ENCODE data around the gene CCT5.
A peak's percentile ranks its signal among the peaks of the same experiment; 100 is the strongest.
"Not testable (repeated sequence)": the region's sequence is repeated elsewhere in the genome, so short reads cannot be mapped to it uniquely, and the experiment has no call there.

Gene CCT5

DNA sequence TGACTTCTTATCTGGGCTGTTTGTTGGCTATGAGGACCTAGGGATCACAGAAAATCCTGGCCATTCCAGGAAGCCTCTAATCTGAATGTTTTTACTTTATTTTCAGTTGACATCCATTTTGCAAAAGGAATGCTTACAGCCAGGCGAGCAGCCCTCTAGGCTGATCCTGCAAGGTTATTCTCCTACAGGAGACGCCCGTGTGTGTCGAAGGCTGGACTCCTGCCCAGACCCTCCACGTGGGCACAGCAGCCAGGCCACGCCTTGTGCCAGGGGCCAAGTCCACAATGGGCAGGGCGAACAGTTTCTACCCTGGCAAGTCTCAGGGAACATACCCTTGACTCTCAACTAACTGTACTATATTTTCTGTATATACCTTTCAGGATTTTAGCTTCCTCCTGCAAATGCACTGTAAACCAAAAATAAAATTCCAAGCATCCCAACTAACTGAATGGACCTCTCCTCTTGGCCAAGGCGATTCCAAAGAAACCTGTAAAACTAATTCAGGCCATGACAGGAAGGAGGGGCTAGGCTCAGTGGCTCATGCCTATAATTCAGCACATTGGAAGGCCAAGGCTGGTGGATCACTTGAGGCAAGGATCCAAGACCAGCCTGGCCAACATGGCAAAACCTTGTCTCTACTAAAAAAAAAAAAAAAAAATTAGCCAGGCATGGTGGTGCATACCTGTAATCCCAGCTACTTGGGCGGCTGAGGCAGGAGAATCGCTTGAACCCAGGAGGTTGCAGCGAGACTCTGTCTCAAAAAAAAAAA, 51.9 kb downstream of the CCT5 start:
- DNase-seq (no peak), ATAC-seq (no peak)

GRCh38 chr5:10303201-10303600, 53.1 kb downstream of the CCT5 start:
- DNase-seq (no peak), ATAC-seq (no peak)

DNA sequence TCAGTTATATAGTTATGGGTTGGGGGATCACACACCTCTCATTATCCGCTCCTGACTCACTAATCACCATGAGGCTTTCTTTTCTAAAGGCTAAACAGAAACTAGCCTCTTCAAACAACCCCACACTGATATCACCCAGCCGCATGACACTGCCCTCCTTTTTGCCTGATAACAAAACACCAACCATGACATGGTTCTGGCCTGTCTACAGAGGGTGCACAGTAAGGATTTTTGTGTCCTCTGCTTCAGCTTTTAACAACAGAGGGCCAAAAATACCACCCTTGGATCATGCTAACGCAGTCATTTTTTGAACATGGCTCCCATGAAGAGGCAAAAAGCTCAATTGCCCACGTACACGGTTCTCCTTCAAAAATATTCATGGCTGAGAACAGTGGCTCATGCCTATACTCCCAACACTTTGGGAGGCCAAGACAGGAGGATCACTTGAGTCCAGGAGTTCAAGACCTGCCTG, 53.7 kb downstream of the CCT5 start:
- no peak for DNase-seq
- ATAC-seq, result no peak

- ATAC-seq, result no peak
- no peak for DNase-seq
Measured at GRCh38 chr5:10304932-10305331, 54.9 kb downstream of the CCT5 start.

GRCh38 chr5:10306114-10306513, 56.0 kb downstream of the CCT5 start:
- no peak for DNase-seq
- ATAC-seq, result no peak

DNA sequence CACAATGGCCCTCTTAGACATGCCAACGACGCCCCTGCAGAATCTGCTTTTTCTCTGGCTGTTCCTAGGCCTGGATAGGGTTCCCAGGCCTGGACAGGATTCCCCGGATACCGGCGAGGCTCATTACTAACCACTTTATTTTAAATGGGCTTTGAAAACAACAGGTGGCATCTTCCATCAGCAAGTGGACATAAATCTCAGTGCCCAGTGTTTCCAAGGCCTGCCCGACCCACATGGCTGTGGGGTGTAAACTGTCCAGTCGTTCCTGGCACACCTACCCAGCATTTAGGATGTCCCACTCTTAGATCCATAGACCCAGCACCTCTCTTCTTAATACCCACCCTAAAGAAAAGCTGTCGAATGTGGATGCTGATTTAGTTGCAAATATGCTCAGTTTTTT, 56.7 kb downstream of the CCT5 start:
- no peak for ATAC-seq
- DNase-seq, result no peak

DNA sequence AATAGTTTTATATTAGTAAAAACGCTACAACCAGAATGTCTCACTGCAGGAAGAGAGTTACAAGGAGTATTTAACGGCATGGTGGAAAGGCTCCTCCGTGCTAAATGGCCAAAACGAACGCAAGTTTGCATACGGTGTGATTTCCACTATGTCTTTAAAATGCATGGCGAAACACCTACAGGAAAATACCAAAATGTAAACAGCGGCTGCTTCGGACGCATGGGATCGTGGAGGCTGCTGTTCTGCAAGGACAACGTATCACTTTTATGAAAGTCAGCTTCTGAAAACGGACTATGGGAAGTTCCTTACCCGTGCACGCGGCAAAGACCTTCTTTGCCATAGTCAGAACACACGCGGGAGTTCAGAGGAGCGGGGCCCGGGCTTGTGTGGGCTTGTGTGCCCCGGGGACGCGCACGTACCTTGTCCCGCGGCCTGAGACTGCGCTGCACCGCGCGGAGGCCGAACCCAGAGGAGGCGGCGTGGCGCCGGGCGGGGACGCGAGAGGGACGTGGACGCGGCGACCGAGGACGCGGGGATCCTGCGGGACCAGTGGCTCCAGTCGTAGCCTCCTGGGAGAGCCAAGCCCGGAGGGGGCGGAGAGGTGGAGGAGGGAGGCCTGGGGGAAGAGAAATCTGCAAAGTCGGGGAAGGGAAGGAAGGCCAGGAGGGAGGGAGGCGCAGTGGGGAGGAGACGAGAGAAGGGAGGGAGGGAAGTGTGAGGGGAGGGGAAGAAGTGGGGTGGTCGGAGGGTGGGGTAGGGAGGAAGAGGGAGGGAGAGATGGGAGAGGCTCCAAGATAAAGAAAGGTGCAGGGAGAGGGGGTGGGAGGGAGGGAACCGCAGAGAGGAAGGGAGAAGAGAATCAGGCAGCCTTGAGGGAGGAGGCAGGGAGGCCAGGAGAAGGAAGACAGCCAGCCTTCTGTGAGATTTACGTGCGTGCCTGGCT, 57.4 kb downstream of the CCT5 start, which contains the start of gene CMBL:
Gene CMBL (minus strand): TSS at position 697 of the 943 bp plus-strand sequence. CDS start 17,140 bp downstream, outside the sequence.
- ATAC-seq (peak; percentile 78), DNase-seq (peak; percentile 37)

GRCh38 chr5:10308844-10309243, 58.8 kb downstream of the CCT5 start:
- DNase-seq (no peak), ATAC-seq (no peak)

GRCh38 chr5:10310066-10310779, 60.1 kb downstream of the CCT5 start:
- no peak for DNase-seq
- no peak for ATAC-seq

DNA sequence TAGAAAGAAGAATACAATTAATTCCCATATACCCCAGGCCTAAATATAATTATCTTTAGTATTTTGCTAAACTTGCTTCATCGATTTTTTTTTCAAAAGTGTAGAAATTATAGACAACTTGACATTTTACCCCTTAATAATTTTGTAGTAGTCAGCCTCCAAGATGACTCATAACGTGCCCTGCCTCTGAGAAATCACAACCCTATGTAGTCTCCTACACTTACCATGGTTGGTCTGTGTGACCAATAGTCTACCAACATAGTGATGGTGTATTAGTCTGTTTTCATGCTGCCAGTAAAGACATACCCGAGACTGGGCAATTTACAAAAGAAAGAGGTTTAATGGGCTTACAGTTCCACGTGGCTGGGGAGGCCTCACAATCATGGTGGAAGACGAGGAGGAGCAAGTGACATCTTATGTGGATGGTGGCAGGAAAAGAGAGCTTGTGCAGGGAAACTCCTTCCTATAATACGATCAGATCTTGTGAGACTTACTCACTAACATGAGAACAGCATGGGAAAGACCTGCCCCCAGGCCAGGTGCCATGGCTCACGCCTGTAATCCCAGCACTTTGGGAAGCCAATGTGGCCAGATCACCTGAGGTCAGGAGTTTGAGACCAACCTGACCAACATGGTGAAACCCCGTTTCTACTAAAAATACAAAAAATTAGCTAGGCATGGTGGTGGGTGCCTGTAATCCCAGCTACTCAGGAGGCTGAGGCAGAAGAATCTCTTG, 60.9 kb downstream of the CCT5 start:
- ATAC-seq, result peak; percentile 60
- DNase-seq, result not testable (repeated sequence)

DNA sequence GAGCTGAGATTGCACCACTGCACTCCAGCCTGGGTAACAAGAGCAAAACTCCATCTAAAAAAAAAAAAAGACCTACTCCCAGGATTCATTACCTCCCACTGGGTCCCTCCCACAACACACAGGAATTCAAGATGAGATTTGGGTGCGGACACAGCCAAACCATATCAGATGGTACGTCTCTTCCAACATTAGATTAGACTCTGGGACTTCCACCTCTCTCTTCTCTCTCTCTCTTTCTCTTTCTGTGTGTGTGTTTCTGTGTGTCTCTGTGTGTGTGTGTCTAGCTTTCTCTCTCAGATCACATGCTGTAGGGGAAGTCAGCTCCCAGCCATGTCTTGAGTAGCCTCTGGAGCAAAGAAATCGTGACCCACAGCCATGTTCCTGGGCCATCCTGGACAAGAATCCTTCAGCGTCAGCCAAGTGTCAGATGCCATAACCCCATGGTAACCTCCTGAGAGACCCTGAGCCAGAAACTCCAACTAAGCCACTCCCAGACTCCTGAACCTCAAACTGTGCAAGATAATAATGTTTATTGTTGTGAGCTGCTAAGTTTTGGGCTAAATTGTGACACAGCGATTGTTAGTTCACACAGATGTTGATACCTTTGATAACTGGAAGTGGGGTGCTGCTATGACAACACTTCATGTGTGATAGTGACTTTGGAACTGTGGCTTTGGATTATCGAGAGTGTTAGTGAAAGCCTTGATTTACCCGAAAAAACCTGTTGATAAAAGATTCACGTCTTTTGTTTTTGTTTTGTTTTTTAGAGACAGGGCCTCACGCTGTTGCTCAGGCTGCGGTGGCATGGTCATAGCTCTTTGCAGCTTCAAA, 61.7 kb downstream of the CCT5 start:
- DNase-seq, result no peak
- no peak for ATAC-seq

- ATAC-seq (no peak), DNase-seq (no peak)
Measured at GRCh38 chr5:10315201-10315600, 65.1 kb downstream of the CCT5 start.
